ENCODE data around the gene NEB.
A peak's percentile ranks its signal among the peaks of the same experiment; 100 is the strongest.

NEB gene

DNA sequence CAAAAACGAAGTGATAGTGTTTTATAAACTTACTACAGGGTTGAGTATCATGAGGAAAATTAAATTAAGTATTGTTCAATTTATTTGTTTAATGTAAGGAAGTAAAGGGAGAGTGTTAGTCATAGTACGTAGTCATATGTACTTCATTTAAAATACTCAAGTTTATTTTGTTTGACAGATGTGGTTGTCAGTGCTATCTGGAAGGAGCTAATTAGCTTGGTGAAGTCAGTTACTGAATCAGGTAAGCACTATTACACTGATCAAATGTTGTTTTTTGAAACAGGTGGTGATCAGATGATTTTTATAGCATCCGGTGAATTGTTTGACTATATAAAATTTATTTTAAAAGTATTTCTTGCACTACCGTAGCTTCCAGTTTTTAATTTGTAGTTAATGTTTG, 295.8 kb downstream of the NEB start:
- no peak for DNase-seq

DNA sequence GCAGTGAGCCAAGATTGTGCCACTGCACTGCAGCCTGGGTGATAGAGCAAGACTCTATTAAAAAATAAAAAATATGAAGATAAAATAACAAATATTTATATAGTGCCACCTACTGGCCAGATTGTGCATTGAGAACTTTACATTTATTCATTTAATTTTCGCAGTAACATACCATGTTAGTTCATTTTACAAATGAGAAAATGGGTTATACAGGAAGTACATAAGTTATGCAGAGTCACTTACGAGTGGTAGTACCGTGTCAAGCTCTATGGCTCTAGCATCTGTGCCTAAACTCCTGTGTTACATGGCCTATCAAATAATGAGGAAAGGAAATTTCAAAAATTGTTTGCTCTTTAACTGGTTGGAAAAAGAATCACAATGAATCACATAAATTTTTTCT, 296.6 kb downstream of the NEB start:
- DNase-seq, result peak; percentile 48

All from CD4-positive, alpha-beta T cell treated with Interleukin-21 for 1 hour (primary cell).